SU-DHL-6 (cell line): ENCODE results near the gene EBPL.

Source experiments
- H2AFZ ChIP-seq: fragments of 200-600 bp; sonication (generic); 2 replicates; pipeline ENCODE4 v1.6.1; 2014; ENCODE audit warnings: low read depth, mild to moderate bottlenecking, moderate library complexity, mixed read lengths, antibody characterized with exemption, low read length; ENCODE audit not compliant: severe bottlenecking
- H3F3A ChIP-seq: fragments of 200-600 bp; shearing (Covaris generic); 2 replicates; pipeline ENCODE4 v1.6.0; 2016; ENCODE audit warnings: antibody characterized with exemption, mild to moderate bottlenecking; ENCODE audit not compliant: insufficient read depth
- H3K27ac ChIP-seq: fragments of 200-600 bp; sonication (generic); 2 replicates; pipeline ENCODE4 v1.5.1; 2016; ENCODE audit warnings: low read depth, mild to moderate bottlenecking, low read length, moderate library complexity, mixed read lengths
- H3K27me3 ChIP-seq: fragments of 200-600 bp; sonication (generic), shearing (Covaris generic); 2 replicates; pipeline ENCODE4 v1.6.0; 2014; ENCODE audit warnings: mild to moderate bottlenecking, low read length
- H3K36me3 ChIP-seq: fragments of 200-600 bp; sonication (generic); 2 replicates; pipeline ENCODE4 v1.6.1; 2014; ENCODE audit warnings: mild to moderate bottlenecking, low read length, mixed read lengths
- H3K4me2 ChIP-seq: fragments of 300-600, 200-600 bp; shearing (Covaris generic), sonication (generic); 2 replicates; pipeline ENCODE4 v1.6.0; 2014; ENCODE audit warnings: low read length, low read depth, mild to moderate bottlenecking; ENCODE audit not compliant: poor library complexity, severe bottlenecking
- H3K4me3 ChIP-seq: fragments of 200-600 bp; sonication (generic); 2 replicates; pipeline ENCODE4 v1.5.1; 2014; ENCODE audit warnings: antibody characterized with exemption, low read length, mild to moderate bottlenecking, mixed read lengths; ENCODE audit not compliant: insufficient read depth, poor library complexity, severe bottlenecking
- H3K79me2 ChIP-seq: fragments of 200-600 bp; sonication (generic); 2 replicates; pipeline ENCODE4 v1.6.1; 2014; ENCODE audit warnings: mild to moderate bottlenecking, low read length, moderate library complexity; ENCODE audit not compliant: insufficient read depth
- H3K9ac ChIP-seq: fragments of 200-600 bp; sonication (generic); 2 replicates; pipeline ENCODE4 v1.7.0; 2014; ENCODE audit warnings: mild to moderate bottlenecking, low read length
- H3K9me2 ChIP-seq: fragments of 200-600 bp; sonication (generic); replicated peaks from 2 replicates; pipeline ENCODE4 v1.6.1; 2014; ENCODE audit warnings: low read length; ENCODE audit not compliant: insufficient read depth
- H3K9me3 ChIP-seq: fragments of 200-600 bp; sonication (generic); 2 replicates; pipeline ENCODE4 v1.6.1; 2014; ENCODE audit warnings: low read length, mixed read lengths; ENCODE audit not compliant: insufficient read depth
- H4K20me1 ChIP-seq: fragments of 200-600 bp; sonication (generic); 2 replicates; pipeline ENCODE4 v1.6.1; 2014; ENCODE audit warnings: low read depth, mild to moderate bottlenecking, antibody characterized with exemption, low read length, moderate library complexity, mixed read lengths
- CTCF ChIP-seq: fragments of 200-600 bp; sonication (generic); IDR thresholded peaks from one replicate; pipeline ENCODE4 v1.5.1; 2017; ENCODE audit warnings: antibody characterized with exemption, mild to moderate bottlenecking, low read length, moderate library complexity; ENCODE audit not compliant: insufficient read depth, poor library complexity, severe bottlenecking
- EZH2phosphoT487 ChIP-seq: fragments of 200-600 bp; sonication (generic), shearing (Covaris generic); conservative IDR thresholded peaks from 2 replicates; pipeline ENCODE4 v1.6.1; 2018; ENCODE audit warnings: mild to moderate bottlenecking, antibody characterized with exemption, low read length, moderate library complexity, mixed read lengths

The EBPL gene

GRCh38 chr13:49625392-49626079, 65.8 kb downstream of the EBPL start:
- no peaks in the 10 kb centered on the region for H3K36me3 ChIP-seq
- no peaks in the 10 kb centered on the region for H3K9me3 ChIP-seq
- no peak overlapping the region for H3K4me3 ChIP-seq
- H3K79me2 ChIP-seq: peaks cover 22% of the 10 kb centered on the region
- H3K9me2 ChIP-seq: no peaks in the 10 kb centered on the region
- no peaks in the 10 kb centered on the region for H4K20me1 ChIP-seq
- no peaks in the 10 kb centered on the region for H3K27me3 ChIP-seq
- no peak overlapping the region for H3K9ac ChIP-seq
- TF ChIP-seq CTCF: no peak
- no peak for TF ChIP-seq EZH2phosphoT487
- 0 out of 2 replicates have a peak overlapping the region, but pooled peaks have one; percentile 33 for H3K27ac ChIP-seq
- no peak overlapping the region for H2AFZ ChIP-seq
- H3K4me2 ChIP-seq: no peak overlapping the region
- H3F3A ChIP-seq: no peaks in the 10 kb centered on the region; the same call in 1 of the 2 replicates

- TF ChIP-seq EZH2phosphoT487 (no peak), CTCF (no peak)
- no peak overlapping the region for H3K4me2 ChIP-seq
- no peaks in the 10 kb centered on the region; the same call in 1 of the 2 replicates for H3F3A ChIP-seq
- no peaks in the 10 kb centered on the region for H3K36me3 ChIP-seq
- peak overlapping the region; percentile 26 for H3K27ac ChIP-seq
- no peaks in the 10 kb centered on the region for H3K9me2 ChIP-seq
- H3K4me3 ChIP-seq: no peak overlapping the region
- no peaks in the 10 kb centered on the region for H3K27me3 ChIP-seq
- H3K9me3 ChIP-seq: no peaks in the 10 kb centered on the region
- peaks cover 9% of the 10 kb centered on the region for H3K79me2 ChIP-seq
- peak overlapping the region; percentile 30 for H2AFZ ChIP-seq
- H3K9ac ChIP-seq: no peak overlapping the region
- no peaks in the 10 kb centered on the region for H4K20me1 ChIP-seq
These were observed 67.1 kb downstream of the EBPL start for GRCh38 chr13:49624229-49624628.

DNA sequence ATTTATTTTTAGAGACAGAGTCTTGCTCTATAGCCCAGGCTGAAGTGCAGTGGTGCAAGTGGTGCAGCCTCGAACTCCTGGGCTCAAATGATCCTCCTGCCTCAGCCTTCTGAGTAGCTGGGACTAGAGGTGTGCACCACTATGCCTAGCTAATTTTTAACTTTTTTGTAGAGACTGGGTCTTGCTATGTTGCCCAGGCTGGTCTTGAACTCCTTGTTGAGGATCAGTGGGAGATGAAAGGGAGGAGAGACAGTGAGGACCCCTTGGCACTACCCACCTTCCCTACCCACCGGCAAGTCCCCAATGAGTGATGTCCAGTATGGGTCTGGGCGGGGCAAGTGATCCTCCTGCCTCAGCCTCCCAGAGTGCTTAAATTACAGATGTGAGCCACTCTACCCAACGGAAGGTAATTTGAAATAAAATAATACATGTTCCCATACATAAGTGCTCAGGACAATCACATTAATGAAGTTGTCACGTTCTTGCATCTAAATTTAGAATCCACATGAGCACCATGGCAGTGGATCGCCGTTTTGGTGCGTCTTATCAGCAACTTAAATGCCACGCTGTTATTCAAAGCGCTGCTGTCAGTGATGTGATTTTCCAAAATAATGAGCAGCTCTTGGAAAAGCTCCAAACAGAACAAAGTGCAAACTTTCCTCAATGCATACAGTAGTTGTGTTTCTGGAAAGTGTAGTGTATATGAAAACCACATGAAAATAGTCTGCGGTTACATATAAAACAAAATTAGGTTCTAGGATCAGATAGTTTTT, 68.9 kb downstream of the EBPL start:
- Histone ChIP-seq H3K4me3 (no peak overlapping the region), H3K9ac (no peak overlapping the region), H3K9me3 (no peaks in the 10 kb centered on the region), H3K27me3 (no peaks in the 10 kb centered on the region), H3K9me2 (no peaks in the 10 kb centered on the region), H3K79me2 (no peaks in the 10 kb centered on the region), H2AFZ (no peak overlapping the region), H4K20me1 (no peaks in the 10 kb centered on the region), H3F3A (no peaks in the 10 kb centered on the region; the same call in 1 of the 2 replicates), H3K27ac (no peak overlapping the region; the same call in 1 of the 2 replicates), H3K36me3 (no peaks in the 10 kb centered on the region), H3K4me2 (no peak overlapping the region)
- TF ChIP-seq CTCF: no peak
- no peak for TF ChIP-seq EZH2phosphoT487
